Heart right ventricle (tissue), 16 donors: Measurements from ENCODE around the gene COLEC12. TPM values are rescaled to one million over a fixed set of nuclear protein-coding genes. Genes with fewer than 3 reads are reported as not detected.

Experiments
- ATAC-seq, 8 donors: fragments of 200-7000 bp; cut with Tn5 transposase; one replicate each; pipeline ENCODE4 v1.9.1; 2020; ENCODE audit warnings: mild to moderate bottlenecking in 8 of 8, moderate library complexity in 8 of 8, moderate number of reproducible peaks in 1 of 8
- DNase-seq, 2 donors: peaks; one replicate each; pipeline ENCODE4 v3.0.0-alpha.2; 2020
- H3K27ac ChIP-seq, 10 donors: fragments of 200-600 bp; sonication (generic) in 2 of 10; one replicate each; pipeline versions ENCODE4 v1.5.0 to v1.8.0; 2020 to 2022; ENCODE audit warnings: mild to moderate bottlenecking in 3 of 10
- H3K27me3 ChIP-seq, 7 donors: fragments of 200-600 bp; one replicate each; pipeline ENCODE4 v1.8.0; 2021 to 2022; ENCODE audit warnings: mild to moderate bottlenecking in 2 of 7
- H3K36me3 ChIP-seq, 9 donors: fragments of 200-600 bp; sonication (generic) in 1 of 9; one replicate each; pipeline versions ENCODE4 v1.5.0 to v1.8.0; 2020 to 2022; ENCODE audit warnings: mild to moderate bottlenecking in 2 of 9
- H3K4me1 ChIP-seq, 9 donors: fragments of 200-600 bp; sonication (generic) in 1 of 9; one replicate each; pipeline versions ENCODE4 v1.5.0 to v1.8.0; 2020 to 2022; ENCODE audit warnings: mild to moderate bottlenecking in 4 of 9
- H3K4me3 ChIP-seq, 10 donors: fragments of 200-600 bp; sonication (generic) in 2 of 10; one replicate each; pipeline versions ENCODE4 v1.5.0 to v1.8.0; 2020 to 2022; ENCODE audit warnings: mild to moderate bottlenecking in 7 of 10, moderate library complexity in 2 of 10
- H3K9me3 ChIP-seq, 11 donors: fragments of 200-600 bp in 10 of 11; sonication (generic) in 2 of 11; one replicate each; pipeline versions ENCODE4 v1.5.0 to v1.8.0; 2013 to 2022; ENCODE audit warnings: mild to moderate bottlenecking in 2 of 11, control low read depth in 1 of 11, moderate library complexity in 1 of 11
- WGBS, 2 donors: extraction: QIAGEN DNeasy Blood & Tissue Kit; methylation state at CpG; one replicate each; pipeline ENCODE4 v1.1.7; 2013; ENCODE audit warnings: inconsistent platforms in 1 of 2; 5-methylcytosine and 5-hydroxymethylcytosine counted together
- intact Hi-C, 10 donors: fragments of 100-400 bp; cut with DNase I; formaldehyde crosslinking; loops; one replicate each; pipeline versions ENCODE4 v1.11.1 to v1.14.2; 2022
- polyA plus RNA-seq, 2 donors: library from polyadenylated mRNA; stranded (reverse); fragments of 200-250 nt; gene quantifications; one replicate each; pipeline ENCODE4 v1.2.3, GENCODE V29; 2013
- total RNA-seq, 10 donors: library from RNA; stranded (reverse); fragmentation: NEBNext Ultra II Directional in 3 of 10; extraction: Animal tissue kit (Norgen Biotek cat#: 25700) in 3 of 10; gene quantifications; one replicate each; pipeline versions ENCODE4 v1.2.1 to v1.2.4, GENCODE V29; 2021 to 2023
- TF ChIP-seq, protein P1 (sequence below), 9 donors: fragments of 200-600 bp; sonication (generic) in 2 of 9; IDR thresholded peaks; one replicate each; pipeline versions ENCODE4 v1.5.0 to v1.8.0; 2021 to 2022; ENCODE audit warnings: antibody characterized with exemption in 9 of 9, mild to moderate bottlenecking in 5 of 9, moderate library complexity in 1 of 9
- donor health status: Arrhythmogenic right ventricular cardiomyopathy.
- donor health status: ischemic (EF 13 %, LVEDD 7.1; RV severe dilation, severe dysfunction).
- donor health status: healthy with polysubstance abuse.
- donor health status: DM: no; HTN: yes; CAD: no.
- donor health status: DM: no; HTN: no; CAD: no.
- donor health status: ischemic (EF 25% LVEDD 6.9; RV normal size, moderate dysfunction).
- donor health status: ischemic (EF 25% LVEDD 5.7; RV mildly dilated, moderate dysfunction).
- donor health status: healthy.
- donor health status: DM: yes; HTN: yes; CAD: no.
- donor health status: Ischemic cardiomyopathy.
- donor health status: ischemic (EF 35%, LVEDD 5.7; RV mildly dilated, moderate dysfunction).
- donor health status: nonischemic (EF 11% LVEDD 7.7; RV severe dilation, severe dysfunction).
- donor health status: DM: yes; HTN: yes; CAD: no.
- donor health status: PGD.
- donor health status: ischemic (EF 29% LVEDD 5.4; RV normal size, mild dysfunction).
- donor health status: nonischemic (EF 23%, LVEDD 6.1; RV moderate dilation, normal function).

The COLEC12 gene
- total and polyA plus RNA-seq, 12 donors = 2.8 to 15.4 (median 6.2) TPM

GRCh38 chr18:474416-474815 is 26.1 kb downstream of the COLEC12 start:
- intact Hi-C loops = no loop called here
- Histone ChIP-seq H3K4me1 (peaks cover 0 to 48% (median 17%) of the 10 kb centered on the region in 9 donors), H3K27ac (peak overlapping the region in 2 of 10 donors; percentile 14 to 40)

GRCh38 chr18:473802-474201 is 26.7 kb downstream of the COLEC12 start:
- WGBS, 2 donors = 97% methylated on average over 1 of the region's 1 CpG
- TF ChIP-seq, protein P1, sequence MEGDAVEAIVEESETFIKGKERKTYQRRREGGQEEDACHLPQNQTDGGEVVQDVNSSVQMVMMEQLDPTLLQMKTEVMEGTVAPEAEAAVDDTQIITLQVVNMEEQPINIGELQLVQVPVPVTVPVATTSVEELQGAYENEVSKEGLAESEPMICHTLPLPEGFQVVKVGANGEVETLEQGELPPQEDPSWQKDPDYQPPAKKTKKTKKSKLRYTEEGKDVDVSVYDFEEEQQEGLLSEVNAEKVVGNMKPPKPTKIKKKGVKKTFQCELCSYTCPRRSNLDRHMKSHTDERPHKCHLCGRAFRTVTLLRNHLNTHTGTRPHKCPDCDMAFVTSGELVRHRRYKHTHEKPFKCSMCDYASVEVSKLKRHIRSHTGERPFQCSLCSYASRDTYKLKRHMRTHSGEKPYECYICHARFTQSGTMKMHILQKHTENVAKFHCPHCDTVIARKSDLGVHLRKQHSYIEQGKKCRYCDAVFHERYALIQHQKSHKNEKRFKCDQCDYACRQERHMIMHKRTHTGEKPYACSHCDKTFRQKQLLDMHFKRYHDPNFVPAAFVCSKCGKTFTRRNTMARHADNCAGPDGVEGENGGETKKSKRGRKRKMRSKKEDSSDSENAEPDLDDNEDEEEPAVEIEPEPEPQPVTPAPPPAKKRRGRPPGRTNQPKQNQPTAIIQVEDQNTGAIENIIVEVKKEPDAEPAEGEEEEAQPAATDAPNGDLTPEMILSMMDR (IDR thresholded peaks at IDR 0.05) = no peak
- Histone ChIP-seq H3K9me3 (no peaks in the 10 kb centered on the region), H3K4me3 (no peak overlapping the region), H3K36me3 (no peaks in the 10 kb centered on the region), H3K4me1 (peaks cover 0 to 53% (median 17%) of the 10 kb centered on the region in 9 donors), H3K27ac (peak overlapping the region in 1 of 10 donors; percentile 40), H3K27me3 (no peaks in the 10 kb centered on the region)
- intact Hi-C loops = no loop called here
- DNase-seq = no peak
- no peak for ATAC-seq

More at GRCh38 chr18:474416-474815, 26.1 kb downstream of the COLEC12 start:
- H3K36me3 ChIP-seq = no peaks in the 10 kb centered on the region
- no peak overlapping the region for H3K4me3 ChIP-seq
- no peaks in the 10 kb centered on the region for H3K9me3 ChIP-seq
- DNase-seq (no peak), ATAC-seq (no peak)
- TF ChIP-seq, protein P1 (IDR thresholded peaks at IDR 0.05) = no peak
- no peaks in the 10 kb centered on the region for H3K27me3 ChIP-seq
- WGBS, 2 donors = 70 to 72% methylated on average over 4 of the region's 4 CpGs

DNA sequence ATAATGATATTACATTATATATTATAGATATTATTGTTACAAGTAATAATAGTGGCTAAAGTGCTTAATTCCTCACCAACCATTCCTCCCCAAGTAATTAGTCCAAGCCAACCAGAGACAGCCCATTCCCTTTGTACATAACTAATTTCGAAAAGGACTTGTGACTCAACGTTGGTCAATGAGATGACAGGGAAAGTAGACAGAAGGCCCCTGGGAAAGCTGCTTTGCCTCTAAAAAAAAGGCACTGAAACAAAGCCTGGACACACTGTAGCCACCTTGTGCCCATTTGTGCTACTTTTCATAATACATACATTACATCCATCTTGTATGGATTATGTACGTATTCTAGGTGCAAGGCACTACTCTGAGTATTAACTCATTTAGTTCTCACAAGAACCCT is 28.8 kb downstream of the COLEC12 start:
- Histone ChIP-seq H3K9me3 (no peaks in the 10 kb centered on the region), H3K4me3 (no peak overlapping the region), H3K36me3 (no peaks in the 10 kb centered on the region), H3K27me3 (no peaks in the 10 kb centered on the region), H3K27ac (peak overlapping the region in 1 of 10 donors; percentile 58), H3K4me1 (peaks cover 0 to 53% (median 17%) of the 10 kb centered on the region in 9 donors)
- intact Hi-C loops = no loop called here
- DNase-seq (no peak), ATAC-seq (no peak)
- TF ChIP-seq, protein P1 (IDR thresholded peaks at IDR 0.05) = no peak
- 77 to 83% methylated on average over 3 of the region's 3 CpGs for WGBS, 2 donors

GRCh38 chr18:470661-471501 is 29.6 kb downstream of the COLEC12 start:
- Histone ChIP-seq H3K36me3 (no peaks in the 10 kb centered on the region), H3K27ac (peak overlapping the region in 2 of 10 donors; percentile 32 to 61), H3K27me3 (no peaks in the 10 kb centered on the region), H3K4me1 (peaks cover 0 to 49% (median 14%) of the 10 kb centered on the region in 9 donors), H3K4me3 (no peak overlapping the region), H3K9me3 (no peaks in the 10 kb centered on the region)
- TF ChIP-seq, protein P1 (IDR thresholded peaks at IDR 0.05) = no peak
- DNase-seq (no peak), ATAC-seq (peak in 1 of 8 donors; percentile 47)
- intact Hi-C loops = no loop called here
- WGBS, 2 donors = 58 to 69% methylated on average over 5 of the region's 5 CpGs
